Caco-2 (cell line): ENCODE measurements around the gene LRP1. TPM values are rescaled to one million over a fixed set of nuclear protein-coding genes. Genes with fewer than 3 reads are reported as not detected.

Experiments used
- BruUV-seq: library from RNA; stranded (reverse); fragments of 400-500 nt; replicated peaks from 2 replicates; lab custom pipeline; 2021; lab: Mats Ljungman, UMichigan
- CTCF ChIA-PET: fragments of 300-600 bp; sonication (Branson Sonifier 250); formaldehyde crosslinking; loops from one replicate; lab custom pipeline; 2022; ENCODE audit warnings: antibody characterized with exemption; lab: Charles Lee
- POLR2A ChIA-PET: fragments of 300-600 bp; sonication (Branson Sonifier 250); formaldehyde crosslinking; loops from one replicate; lab custom pipeline; 2022; ENCODE audit warnings: antibody characterized with exemption; lab: Charles Lee
- DNase-seq, 2 experiments: peaks; one replicate each; pipeline versions ENCODE4 v3.0.0 to v3.0.0-alpha.2; 2020 to 2022
- H3K27me3 ChIP-seq: replicated peaks from 2 replicates; pipeline ENCODE4 v1.6.0; 2011; ENCODE audit warnings: low read length; ENCODE audit not compliant: control insufficient read depth, insufficient read depth
- H3K36me3 ChIP-seq: 2 replicates; pipeline ENCODE4 v1.5.1; 2011; ENCODE audit warnings: low read length; ENCODE audit not compliant: control insufficient read depth, insufficient read depth
- H3K4me1 ChIP-seq: fragments of 250-450 bp; sonication (Bioruptor Pico); 2 replicates; pipeline ENCODE4 v1.5.1; 2020; ENCODE audit warnings: mild to moderate bottlenecking
- H3K4me3 ChIP-seq: 2 replicates; pipeline ENCODE4 v1.5.1; 2011; ENCODE audit warnings: low read depth, mild to moderate bottlenecking, control low read depth, low read length
- H3K9me3 ChIP-seq: fragments of 250-450 bp; sonication (Bioruptor Pico); 2 replicates; pipeline ENCODE4 v1.5.1; 2020; ENCODE audit warnings: mild to moderate bottlenecking, moderate library complexity
- H3K27ac Mint-ChIP-seq: one replicate; pipeline ENCODE4 v1.8.0; 2022; ENCODE audit warnings: mixed read lengths; ENCODE audit not compliant: unreplicated experiment
- H3K27me3 Mint-ChIP-seq: one replicate; pipeline ENCODE4 v1.8.0; 2022; ENCODE audit warnings: mixed read lengths; ENCODE audit not compliant: insufficient read depth, unreplicated experiment
- H3K36me3 Mint-ChIP-seq: one replicate; pipeline ENCODE4 v1.8.0; 2022; ENCODE audit warnings: mild to moderate bottlenecking, mixed read lengths; ENCODE audit not compliant: insufficient read depth, unreplicated experiment
- H3K4me1 Mint-ChIP-seq: one replicate; pipeline ENCODE4 v1.8.0; 2022; ENCODE audit warnings: low read depth, mixed read lengths; ENCODE audit not compliant: unreplicated experiment
- H3K4me3 Mint-ChIP-seq: one replicate; pipeline ENCODE4 v1.8.0; 2022; ENCODE audit warnings: mild to moderate bottlenecking, moderate library complexity, mixed read lengths; ENCODE audit not compliant: unreplicated experiment
- H3K9me3 Mint-ChIP-seq: one replicate; pipeline ENCODE4 v1.8.0; 2022; ENCODE audit warnings: mixed read lengths; ENCODE audit not compliant: unreplicated experiment
- CTCF ChIP-seq, 2 experiments: fragments of 200-600 bp in 1 of 2; IDR thresholded peaks; 1 replicate in 1 of 2; 2 replicates in 1 of 2; pipeline versions ENCODE4 v1.5.1 to v1.8.0; 2011 to 2022; ENCODE audit warnings: antibody characterized with exemption in 1 of 2, control low read depth in 1 of 2, inconsistent platforms in 1 of 2, low read depth in 1 of 2, low read length in 1 of 2, mild to moderate bottlenecking in 1 of 2, moderate library complexity in 1 of 2; ENCODE audit not compliant: insufficient read depth in 1 of 2, severe bottlenecking in 1 of 2, unreplicated experiment in 1 of 2
- intact Hi-C: fragments of 100-400 bp; cut with micrococcal nuclease; formaldehyde crosslinking; loops from one replicate; pipeline ENCODE4 v1.10.0; 2022; ENCODE audit not compliant: unreplicated experiment
- total RNA-seq: library from RNA; stranded (reverse); gene quantifications from 2 replicates; pipeline ENCODE4 v1.2.3, GENCODE V29; 2022

The LRP1 gene
- total RNA-seq, 1 experiment from 2014 or later = 111 TPM

- DNase-seq = no peak
- Histone ChIP-seq H3K4me1 (no peaks in the 10 kb centered on the region), H3K36me3 (no peaks in the 10 kb centered on the region), H3K27me3 (peaks cover 2% of the 10 kb centered on the region; the same call in 1 of the 2 replicates), H3K9me3 (no peaks in the 10 kb centered on the region), H3K4me3 (no peak overlapping the region)
- no TSS peak for BruUV-seq
- ChIA-PET CTCF (interaction anchor here (0.5 to 1.0 kb wide), 2 partner anchors 33 to 119 kb away, joined by 3 to 4 read pairs; partner anchors contain the start of gene LRP1), POLR2A (no interaction called here)
- no peak for TF ChIP-seq CTCF (IDR thresholded peaks at IDR 0.05; ENCODE audit: insufficient read depth in 1 of 2, low read depth in 1 of 2, low read length in 1 of 2, severe bottlenecking in 1 of 2, unreplicated experiment in 1 of 2)
- H3K27ac Mint-ChIP-seq = no peak overlapping the region
- H3K4me3 Mint-ChIP-seq = no peak overlapping the region
- peaks cover 7% of the 10 kb centered on the region for H3K36me3 Mint-ChIP-seq
- peaks cover 5% of the 10 kb centered on the region for H3K27me3 Mint-ChIP-seq
- intact Hi-C loops = no loop called here
- H3K9me3 Mint-ChIP-seq = no peaks in the 10 kb centered on the region
- H3K4me1 Mint-ChIP-seq = peaks cover 7% of the 10 kb centered on the region
Observed at GRCh38 chr12:57247041-57247440, 118.8 kb downstream of the LRP1 start.

DNA sequence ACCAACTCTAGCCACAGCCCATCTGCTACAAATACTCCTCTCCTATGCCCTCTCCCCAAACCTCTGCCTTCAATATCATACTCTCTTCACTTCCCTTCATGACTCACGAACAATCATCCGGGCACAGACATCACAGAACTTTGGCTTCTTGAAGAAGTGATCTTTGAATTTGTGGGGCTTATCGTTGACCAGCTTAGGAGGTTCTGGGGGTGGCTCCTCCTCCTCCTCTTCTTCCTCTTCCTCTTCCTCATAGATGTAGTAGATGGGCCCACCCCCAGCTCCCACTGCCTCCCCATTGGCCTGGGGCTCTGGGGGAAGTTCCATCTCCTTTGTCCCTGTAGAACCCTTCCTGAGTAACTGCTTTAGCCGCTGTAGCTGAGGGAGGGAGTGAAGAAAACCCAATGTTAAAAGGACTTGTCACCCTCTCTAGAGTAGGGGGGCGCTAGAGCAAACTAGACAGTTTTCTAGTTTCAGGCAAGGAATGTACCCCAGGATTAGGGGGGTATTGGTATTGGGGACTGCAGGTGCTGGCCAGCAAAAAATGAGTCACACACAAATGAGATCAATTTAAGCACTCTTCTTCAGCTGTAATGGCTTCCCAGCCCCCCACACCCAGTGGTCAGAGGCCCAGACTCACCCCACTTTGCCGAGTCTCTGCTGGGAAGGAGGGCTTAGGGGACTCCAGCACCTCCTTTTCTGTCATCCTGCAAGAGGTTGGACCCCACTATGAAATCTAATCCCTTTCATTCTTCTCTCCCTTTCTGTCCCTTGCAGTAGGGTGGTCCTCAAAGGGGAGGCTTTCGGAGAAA lies 120.9 kb downstream of the LRP1 start:
- H3K9me3 ChIP-seq = no peaks in the 10 kb centered on the region
- H3K36me3 Mint-ChIP-seq = peaks cover 3% of the 10 kb centered on the region
- no peaks in the 10 kb centered on the region for H3K4me1 ChIP-seq
- no peak overlapping the region for H3K4me3 Mint-ChIP-seq
- peaks cover 2% of the 10 kb centered on the region for H3K27me3 Mint-ChIP-seq
- H3K4me3 ChIP-seq = no peak overlapping the region
- intact Hi-C loops = no loop called here
- H3K9me3 Mint-ChIP-seq = no peaks in the 10 kb centered on the region
- no peaks in the 10 kb centered on the region for H3K36me3 ChIP-seq
- DNase-seq = no peak
- BruUV-seq = no TSS peak
- peaks cover 2% of the 10 kb centered on the region; the same call in 1 of the 2 replicates for H3K27me3 ChIP-seq
- POLR2A ChIA-PET = no interaction called here
- CTCF ChIA-PET = interaction anchor here (0.5 kb wide), 1 partner anchor 85 kb away, joined by 3 read pairs; no protein-coding TSS in a partner anchor
- no peaks in the 10 kb centered on the region for H3K4me1 Mint-ChIP-seq
- no peak for TF ChIP-seq CTCF (IDR thresholded peaks at IDR 0.05; ENCODE audit: insufficient read depth in 1 of 2, low read depth in 1 of 2, low read length in 1 of 2, severe bottlenecking in 1 of 2, unreplicated experiment in 1 of 2)
- no peak overlapping the region for H3K27ac Mint-ChIP-seq

DNA sequence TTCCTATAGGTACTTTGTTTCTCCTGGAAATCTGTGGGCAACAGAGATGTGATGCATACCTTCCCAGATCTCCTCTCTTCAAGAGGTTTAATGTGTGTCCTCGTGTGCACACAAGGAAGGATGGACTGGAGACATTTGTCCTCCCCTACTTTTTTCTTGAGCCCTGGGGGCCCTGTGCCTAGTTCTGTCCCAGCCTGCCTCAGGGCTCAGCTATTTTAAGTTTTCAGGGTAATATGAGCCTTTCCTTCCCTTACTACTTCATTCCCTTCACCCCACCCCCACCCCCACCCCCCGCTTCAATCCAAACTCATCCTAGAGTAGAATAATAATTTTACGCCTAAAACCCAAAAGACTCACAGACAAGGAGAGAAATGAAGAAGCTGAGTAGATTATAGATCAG lies 122.3 kb downstream of the LRP1 start:
- ChIA-PET POLR2A (interaction anchor here (1.3 kb wide), 1 partner anchor 21 kb away, joined by 4 read pairs; the partner anchor contains the start of gene SHMT2), CTCF (interaction anchor here (0.6 to 1.2 kb wide), 5 partner anchors 11 to 582 kb away, joined by 3 to 7 read pairs (median 4); partner anchors contain the start of gene INHBE)
- Mint-ChIP-seq H3K27ac (no peak overlapping the region), H3K4me1 (no peaks in the 10 kb centered on the region), H3K36me3 (peaks cover 4% of the 10 kb centered on the region), H3K9me3 (no peaks in the 10 kb centered on the region), H3K27me3 (peaks cover 2% of the 10 kb centered on the region), H3K4me3 (no peak overlapping the region)
- no peaks in the 10 kb centered on the region for H3K9me3 ChIP-seq
- no peaks in the 10 kb centered on the region for H3K4me1 ChIP-seq
- no peaks in the 10 kb centered on the region for H3K36me3 ChIP-seq
- TF ChIP-seq CTCF (IDR thresholded peaks at IDR 0.05; ENCODE audit: insufficient read depth in 1 of 2, low read depth in 1 of 2, low read length in 1 of 2, severe bottlenecking in 1 of 2, unreplicated experiment in 1 of 2) = no peak
- no TSS peak for BruUV-seq
- no peak overlapping the region for H3K4me3 ChIP-seq
- no peak for DNase-seq
- intact Hi-C loops = no loop called here
- no peaks in the 10 kb centered on the region for H3K27me3 ChIP-seq
